ENCODE measurements around the gene PRKCH. TPM values are rescaled to one million over a fixed set of nuclear protein-coding genes. Genes with fewer than 3 reads are reported as not detected.

Gene PRKCH
- total and polyA plus RNA-seq, 2 of the 13 experiments (the other 11 are each of a cell fraction or from before 2014, with no cell fraction given), result 0.48 to 1.3 TPM

GRCh38 chr14:61598980-61599379, 277.6 kb downstream of the PRKCH start (continued):
- TF ChIP-seq THRA (CRISPR knock-in tag; IDR thresholded peaks at IDR 0.05; ENCODE audit: borderline replicate concordance), result peak; percentile 72; the same call in 1 of the 2 replicates
- peak; percentile 57; the same call in 1 of the 2 replicates for TF ChIP-seq ARID5B (CRISPR knock-in tag; IDR thresholded peaks at IDR 0.05)

- H3K4me1 ChIP-seq (ENCODE audit: insufficient read depth, low read length), result peaks cover 63% of the 10 kb centered on the region
- no peak for TF ChIP-seq MAZ (IDR thresholded peaks at IDR 0.05; ENCODE audit: borderline replicate concordance, low read depth, low read length)
- no peak for TF ChIP-seq MAZ (CRISPR knock-in tag; IDR thresholded peaks at IDR 0.05; ENCODE audit: low read depth)
- no peak for TF ChIP-seq ZNF557 (CRISPR knock-in tag; IDR thresholded peaks at IDR 0.05)
- TF ChIP-seq SRY (CRISPR knock-in tag; IDR thresholded peaks at IDR 0.05), result no peak
- no peak for TF ChIP-seq NONO (IDR thresholded peaks at IDR 0.05)
- TF ChIP-seq NONO (CRISPR knock-in tag; conservative IDR thresholded peaks at IDR 0.05), result no peak
- TF ChIP-seq NFYC (CRISPR knock-in tag; IDR thresholded peaks at IDR 0.05), result no peak
- TF ChIP-seq HOXD1 (CRISPR knock-in tag; IDR thresholded peaks at IDR 0.05), result no peak
- no peak for TF ChIP-seq ZBTB7A (CRISPR knock-in tag; IDR thresholded peaks at IDR 0.05)
- TF ChIP-seq ZNF224 (CRISPR knock-in tag; IDR thresholded peaks at IDR 0.05), result no peak
- no peak for TF ChIP-seq ZNF430 (CRISPR knock-in tag; IDR thresholded peaks at IDR 0.05)
- no peak for TF ChIP-seq FOXP1 (IDR thresholded peaks at IDR 0.05)
- TF ChIP-seq FOXP1 (CRISPR knock-in tag; IDR thresholded peaks at IDR 0.05), result no peak
- TF ChIP-seq ATF6 (CRISPR knock-in tag; conservative IDR thresholded peaks at IDR 0.05), result no peak
- no peak for TF ChIP-seq AGO2 (optimal IDR thresholded peaks at IDR 0.05; ENCODE audit: low read depth, low read length)
- DNase-seq (ENCODE audit: low spot score) (no peak), ATAC-seq (no peak), FAIRE-seq (no peak)
- H3K36me3 ChIP-seq (replicated peaks in 1 of 2; ENCODE audit: control insufficient read depth in 1 of 2, insufficient read depth in 2 of 2, low read length in 2 of 2), result no peaks in the 10 kb centered on the region
- no peaks in the 10 kb centered on the region for H3K27me3 ChIP-seq (ENCODE audit: control insufficient read depth in 1 of 2, insufficient read depth in 2 of 2, low read length in 2 of 2)
- in situ Hi-C loops (cut with HindIII; ENCODE audit: extremely low pct_ligation_motif_present, low pct_unique_long_range_greater_than_20kb) (loop anchor here (10.0 kb wide), 1 partner anchor 95 kb away; the partner anchor contains the start of gene HIF1A), intact Hi-C loops (cut with micrococcal nuclease; ENCODE audit: unreplicated experiment) (no loop called here)
- ChIA-PET POLR2A (no interaction called here), CTCF (ENCODE audit: low intra/inter-chr PET ratio, low total read pairs) (no interaction called here)
- no peak overlapping the region for H2AFZ ChIP-seq (ENCODE audit: low read length)
- no peaks in the 10 kb centered on the region for H3K79me2 ChIP-seq (ENCODE audit: insufficient read depth, low read length)
- H3K9me3 ChIP-seq (ENCODE audit: low read length), result no peaks in the 10 kb centered on the region
- no peak overlapping the region for H3K27ac ChIP-seq (ENCODE audit: extremely low read length, insufficient read depth, low read length)
- no peaks in the 10 kb centered on the region for H4K20me1 ChIP-seq (ENCODE audit: insufficient read depth, low read length)
- WGBS (ENCODE audit: low lambda C conversion rate), result 100% methylated on average over 1 of the region's 1 CpG
- no peak overlapping the region for H3K4me2 ChIP-seq (ENCODE audit: low read depth, low read length)
- no TSS peak for BruUV-seq (replicated peaks)
- H3K9ac ChIP-seq (ENCODE audit: insufficient read depth, low read depth, low read length), result no peak overlapping the region
- H3K4me3 ChIP-seq (replicated peaks in 1 of 3; ENCODE audit: insufficient read depth in 1 of 3, low read depth in 2 of 3, low read length in 3 of 3), result no peak overlapping the region
These were observed 278.6 kb downstream of the PRKCH start for GRCh38 chr14:61599942-61600341.
